Spleen (tissue), 7 donors: ENCODE results near the gene POU6F2.

ENCODE experiments used
- POLR2A ChIP-seq, 3 donors: fragments of 450-650 bp; IDR thresholded peaks; one replicate each; pipeline ENCODE4 v1.5.1; 2017; ENCODE audit warnings: antibody characterized with exemption in 3 of 3, mild to moderate bottlenecking in 1 of 3
- POLR2AphosphoS5 ChIP-seq, 3 donors: sonication (generic); formaldehyde crosslinking; IDR thresholded peaks; one replicate each; pipeline ENCODE4 v1.5.1; 2017; ENCODE audit warnings: antibody characterized with exemption in 3 of 3
- TF ChIP-seq, protein P1 (sequence below), 11 experiments: fragments of 200-600 bp in 7 of 11; fragments of 450-650 bp in 4 of 11; sonication (generic) in 4 of 11; IDR thresholded peaks in 8 of 11; conservative IDR thresholded peaks in 3 of 11; 1 replicate in 7 of 11; 2 replicates in 4 of 11; pipeline versions ENCODE4 v1.4.0 to v1.8.0; 2016 to 2021; ENCODE audit warnings: antibody characterized with exemption in 11 of 11, inconsistent platforms in 4 of 11, mild to moderate bottlenecking in 1 of 11
- donor health status: DM: no; HTN: no; CAD: no; lungs with moderate emphysema.
- donor health status: DM: no; HTN: no; CAD: no.
- donor health status: DM: no; HTN: no; CAD: no.

DNA sequence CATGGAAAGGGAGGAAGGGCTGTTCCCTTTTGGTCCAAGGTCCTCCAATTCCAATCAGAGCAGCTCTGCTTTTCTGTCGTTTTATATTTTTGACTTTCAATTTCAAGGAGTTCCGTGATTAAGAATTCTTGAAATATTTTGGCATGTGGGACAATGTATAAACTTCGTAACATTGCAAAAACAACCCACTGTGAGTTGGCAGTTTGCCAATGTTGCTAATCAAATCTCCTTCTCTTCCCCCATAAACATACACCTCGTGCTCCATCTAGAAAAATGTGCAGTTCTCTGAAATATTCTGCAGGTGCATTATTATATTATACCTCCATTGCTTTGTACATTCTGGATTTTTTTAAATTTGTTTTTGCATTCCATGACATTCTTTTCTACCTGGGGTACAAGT lies 49.8 kb downstream of the POU6F2 start:
- TF ChIP-seq POLR2AphosphoS5 (IDR thresholded peaks at IDR 0.05) = no peak
- TF ChIP-seq, protein P1, sequence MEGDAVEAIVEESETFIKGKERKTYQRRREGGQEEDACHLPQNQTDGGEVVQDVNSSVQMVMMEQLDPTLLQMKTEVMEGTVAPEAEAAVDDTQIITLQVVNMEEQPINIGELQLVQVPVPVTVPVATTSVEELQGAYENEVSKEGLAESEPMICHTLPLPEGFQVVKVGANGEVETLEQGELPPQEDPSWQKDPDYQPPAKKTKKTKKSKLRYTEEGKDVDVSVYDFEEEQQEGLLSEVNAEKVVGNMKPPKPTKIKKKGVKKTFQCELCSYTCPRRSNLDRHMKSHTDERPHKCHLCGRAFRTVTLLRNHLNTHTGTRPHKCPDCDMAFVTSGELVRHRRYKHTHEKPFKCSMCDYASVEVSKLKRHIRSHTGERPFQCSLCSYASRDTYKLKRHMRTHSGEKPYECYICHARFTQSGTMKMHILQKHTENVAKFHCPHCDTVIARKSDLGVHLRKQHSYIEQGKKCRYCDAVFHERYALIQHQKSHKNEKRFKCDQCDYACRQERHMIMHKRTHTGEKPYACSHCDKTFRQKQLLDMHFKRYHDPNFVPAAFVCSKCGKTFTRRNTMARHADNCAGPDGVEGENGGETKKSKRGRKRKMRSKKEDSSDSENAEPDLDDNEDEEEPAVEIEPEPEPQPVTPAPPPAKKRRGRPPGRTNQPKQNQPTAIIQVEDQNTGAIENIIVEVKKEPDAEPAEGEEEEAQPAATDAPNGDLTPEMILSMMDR (IDR thresholded peaks at IDR 0.05 in 8 of 11, conservative IDR thresholded peaks at IDR 0.05 in 3 of 11) = no peak
- TF ChIP-seq POLR2A (IDR thresholded peaks at IDR 0.05) = no peak
